ENCODE measurements around the gene THG1L. TPM values are rescaled to one million over a fixed set of nuclear protein-coding genes. Genes with fewer than 3 reads are reported as not detected.
A peak's percentile ranks its signal among the peaks of the same experiment; 100 is the strongest.

THG1L gene
- total and polyA plus RNA-seq, 11 donors, result 3.7 to 8.5 (median 5.4) TPM

DNA sequence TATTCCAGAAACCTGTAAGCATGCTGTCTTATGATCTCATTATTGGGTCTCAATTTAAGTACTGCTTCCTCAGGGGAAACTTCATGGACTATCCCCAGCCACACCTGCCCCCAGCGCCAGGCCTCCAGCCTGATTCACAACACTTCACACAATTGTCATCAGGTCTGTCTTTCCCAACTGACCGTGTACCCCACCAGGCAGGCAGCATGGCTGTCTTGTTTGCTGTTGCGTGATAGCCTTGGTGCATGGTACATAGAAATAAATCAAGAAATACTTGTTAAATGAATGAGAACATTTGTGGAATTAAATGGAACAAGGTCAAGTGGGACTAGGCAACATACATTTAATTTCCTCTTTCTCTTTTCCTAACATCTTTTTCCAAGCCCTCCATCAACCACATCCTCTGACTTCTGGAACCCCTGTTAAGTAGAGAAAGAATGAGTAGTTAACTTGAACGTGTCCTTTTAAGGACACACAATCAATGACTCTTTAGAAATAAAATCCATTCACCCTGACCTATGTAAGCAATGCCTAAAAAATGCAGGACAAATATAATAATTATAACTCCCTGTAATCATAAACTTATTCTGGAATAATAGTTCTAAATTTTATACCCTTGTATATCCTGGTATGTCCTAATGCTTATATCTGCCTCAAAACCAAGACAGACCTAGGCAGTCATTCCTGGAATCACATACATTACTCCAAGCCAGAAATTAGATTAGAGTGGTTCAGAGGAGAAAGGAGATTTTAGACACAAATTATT is 17.2 kb upstream of the THG1L start:
- Histone ChIP-seq H3K27me3 (no peaks in the 10 kb centered on the region), H3K27ac (no peak overlapping the region), H3K4me1 (peaks cover 0 to 12% (median 2%) of the 10 kb centered on the region in 12 donors), H3K9me3 (no peaks in the 10 kb centered on the region), H3K4me3 (no peak overlapping the region), H3K36me3 (no peaks in the 10 kb centered on the region)
- intact Hi-C loops (cut with DNase I), result loop anchor here in 6 of 10 donors (10.0 kb wide), 5 partner anchors 49 to 389 kb away; partner anchors contain the start of gene ADAM19 (in 2 of the 6)
- ATAC-seq (no peak), DNase-seq (no peak)
- TF ChIP-seq, protein P1, sequence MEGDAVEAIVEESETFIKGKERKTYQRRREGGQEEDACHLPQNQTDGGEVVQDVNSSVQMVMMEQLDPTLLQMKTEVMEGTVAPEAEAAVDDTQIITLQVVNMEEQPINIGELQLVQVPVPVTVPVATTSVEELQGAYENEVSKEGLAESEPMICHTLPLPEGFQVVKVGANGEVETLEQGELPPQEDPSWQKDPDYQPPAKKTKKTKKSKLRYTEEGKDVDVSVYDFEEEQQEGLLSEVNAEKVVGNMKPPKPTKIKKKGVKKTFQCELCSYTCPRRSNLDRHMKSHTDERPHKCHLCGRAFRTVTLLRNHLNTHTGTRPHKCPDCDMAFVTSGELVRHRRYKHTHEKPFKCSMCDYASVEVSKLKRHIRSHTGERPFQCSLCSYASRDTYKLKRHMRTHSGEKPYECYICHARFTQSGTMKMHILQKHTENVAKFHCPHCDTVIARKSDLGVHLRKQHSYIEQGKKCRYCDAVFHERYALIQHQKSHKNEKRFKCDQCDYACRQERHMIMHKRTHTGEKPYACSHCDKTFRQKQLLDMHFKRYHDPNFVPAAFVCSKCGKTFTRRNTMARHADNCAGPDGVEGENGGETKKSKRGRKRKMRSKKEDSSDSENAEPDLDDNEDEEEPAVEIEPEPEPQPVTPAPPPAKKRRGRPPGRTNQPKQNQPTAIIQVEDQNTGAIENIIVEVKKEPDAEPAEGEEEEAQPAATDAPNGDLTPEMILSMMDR (IDR thresholded peaks at IDR 0.05), result no peak
- TF ChIP-seq POLR2A (IDR thresholded peaks at IDR 0.05), result no peak
- WGBS, 4 donors, result 87 to 93% (median 91%) methylated on average over 4 of the region's 4 CpGs

DNA sequence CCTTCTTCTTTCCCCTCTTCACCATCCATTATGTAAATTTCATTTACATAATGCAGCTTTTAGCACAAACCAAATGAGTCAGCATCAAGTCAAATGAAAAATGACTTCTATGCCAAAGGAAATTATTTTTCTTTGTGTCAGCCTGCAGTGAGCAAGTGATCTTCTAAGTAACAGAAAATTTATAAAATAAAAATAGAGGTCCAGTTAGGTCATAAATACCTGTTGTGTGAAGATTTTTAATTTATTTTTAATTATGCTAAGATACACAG is 16.7 kb upstream of the THG1L start:
- TF ChIP-seq, protein P1 (IDR thresholded peaks at IDR 0.05), result no peak
- no peak for TF ChIP-seq POLR2A (IDR thresholded peaks at IDR 0.05)
- Histone ChIP-seq H3K36me3 (no peaks in the 10 kb centered on the region), H3K27me3 (no peaks in the 10 kb centered on the region), H3K4me3 (no peak overlapping the region), H3K4me1 (peaks cover 0 to 12% (median 2%) of the 10 kb centered on the region in 12 donors), H3K27ac (no peak overlapping the region), H3K9me3 (no peaks in the 10 kb centered on the region)
- DNase-seq (no peak), ATAC-seq (no peak)
- intact Hi-C loops (cut with DNase I), result loop anchor here in 6 of 10 donors (10.0 kb wide), 5 partner anchors 50 to 390 kb away; partner anchors contain the start of gene ADAM19 (in 2 of the 6)

GRCh38 chr5:157718519-157718918 is 12.7 kb upstream of the THG1L start:
- Histone ChIP-seq H3K4me3 (peak overlapping the region in 2 of 12 donors; percentile 12 to 16), H3K9me3 (peaks cover 0 to 3% (median 0%) of the 10 kb centered on the region in 12 donors), H3K27ac (peak overlapping the region in 1 of 12 donors; percentile 25), H3K27me3 (no peaks in the 10 kb centered on the region), H3K4me1 (peaks cover 0 to 12% (median 2%) of the 10 kb centered on the region in 12 donors), H3K36me3 (no peaks in the 10 kb centered on the region)
- peak; percentile 51 to 93 (median 84) for ATAC-seq
- WGBS, 4 donors, result 3 to 5% (median 4%) methylated on average over 4 of the region's 4 CpGs
- TF ChIP-seq POLR2A (IDR thresholded peaks at IDR 0.05), result no peak
- TF ChIP-seq, protein P1 (IDR thresholded peaks at IDR 0.05), result peak; percentile 45 to 77 (median 70)
- DNase-seq, result peak in 1 of 5 donors; percentile 19
- intact Hi-C loops (cut with DNase I), result loop anchor here (1.0 to 10.0 kb wide), 15 partner anchors 46 to 394 kb away; partner anchors contain the start of genes ADAM19 (in 3 of the 10) and C5orf52 (in 1 of the 10)

DNA sequence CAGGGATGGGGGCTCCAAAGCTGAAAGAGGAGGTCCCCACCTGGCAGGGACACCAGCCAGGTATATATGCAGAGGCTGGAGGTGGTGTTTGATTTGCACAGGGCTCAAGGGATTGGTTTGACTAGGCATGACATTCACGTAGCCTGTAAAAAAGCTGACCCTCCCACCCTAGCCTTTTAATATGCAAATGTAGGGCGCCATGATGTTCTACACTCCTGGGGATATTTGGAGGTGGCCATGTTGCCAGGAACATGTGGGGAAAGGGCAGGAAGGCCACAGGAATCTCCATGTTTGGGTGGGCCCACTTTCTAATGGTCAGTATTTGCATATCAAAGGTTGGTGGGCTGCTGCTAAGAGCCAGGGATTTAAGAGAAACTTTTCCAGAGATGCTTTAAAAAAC is 12.0 kb upstream of the THG1L start:
- Histone ChIP-seq H3K36me3 (no peaks in the 10 kb centered on the region), H3K27me3 (no peaks in the 10 kb centered on the region), H3K4me3 (no peak overlapping the region), H3K4me1 (peaks cover 0 to 12% (median 2%) of the 10 kb centered on the region in 12 donors), H3K9me3 (peaks cover 0 to 3% (median 0%) of the 10 kb centered on the region in 12 donors), H3K27ac (no peak overlapping the region)
- 85 to 97% (median 94%) methylated on average over 2 of the region's 2 CpGs for WGBS, 4 donors
- no peak for DNase-seq
- TF ChIP-seq, protein P1 (IDR thresholded peaks at IDR 0.05), result no peak
- no peak for TF ChIP-seq POLR2A (IDR thresholded peaks at IDR 0.05)
- intact Hi-C loops (cut with DNase I), result loop anchor here (2.0 to 10.0 kb wide), 14 partner anchors 47 to 394 kb away; partner anchors contain the start of genes ADAM19 (in 3 of the 10) and C5orf52 (in 1 of the 10)
- no peak for ATAC-seq

Data from heart left ventricle (tissue), 16 donors.